HG03159 (cell line): ENCODE data around the gene LINGO4.

ENCODE experiments used
- ATAC-seq: cut with Tn5 transposase; IDR thresholded peaks from one replicate; pipeline ENCODE4 v1.9.1; 2021; ENCODE audit warnings: mild to moderate bottlenecking, moderate library complexity; ENCODE audit not compliant: unreplicated experiment

LINGO4 gene, protein sequence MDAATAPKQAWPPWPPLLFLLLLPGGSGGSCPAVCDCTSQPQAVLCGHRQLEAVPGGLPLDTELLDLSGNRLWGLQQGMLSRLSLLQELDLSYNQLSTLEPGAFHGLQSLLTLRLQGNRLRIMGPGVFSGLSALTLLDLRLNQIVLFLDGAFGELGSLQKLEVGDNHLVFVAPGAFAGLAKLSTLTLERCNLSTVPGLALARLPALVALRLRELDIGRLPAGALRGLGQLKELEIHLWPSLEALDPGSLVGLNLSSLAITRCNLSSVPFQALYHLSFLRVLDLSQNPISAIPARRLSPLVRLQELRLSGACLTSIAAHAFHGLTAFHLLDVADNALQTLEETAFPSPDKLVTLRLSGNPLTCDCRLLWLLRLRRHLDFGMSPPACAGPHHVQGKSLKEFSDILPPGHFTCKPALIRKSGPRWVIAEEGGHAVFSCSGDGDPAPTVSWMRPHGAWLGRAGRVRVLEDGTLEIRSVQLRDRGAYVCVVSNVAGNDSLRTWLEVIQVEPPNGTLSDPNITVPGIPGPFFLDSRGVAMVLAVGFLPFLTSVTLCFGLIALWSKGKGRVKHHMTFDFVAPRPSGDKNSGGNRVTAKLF

DNA sequence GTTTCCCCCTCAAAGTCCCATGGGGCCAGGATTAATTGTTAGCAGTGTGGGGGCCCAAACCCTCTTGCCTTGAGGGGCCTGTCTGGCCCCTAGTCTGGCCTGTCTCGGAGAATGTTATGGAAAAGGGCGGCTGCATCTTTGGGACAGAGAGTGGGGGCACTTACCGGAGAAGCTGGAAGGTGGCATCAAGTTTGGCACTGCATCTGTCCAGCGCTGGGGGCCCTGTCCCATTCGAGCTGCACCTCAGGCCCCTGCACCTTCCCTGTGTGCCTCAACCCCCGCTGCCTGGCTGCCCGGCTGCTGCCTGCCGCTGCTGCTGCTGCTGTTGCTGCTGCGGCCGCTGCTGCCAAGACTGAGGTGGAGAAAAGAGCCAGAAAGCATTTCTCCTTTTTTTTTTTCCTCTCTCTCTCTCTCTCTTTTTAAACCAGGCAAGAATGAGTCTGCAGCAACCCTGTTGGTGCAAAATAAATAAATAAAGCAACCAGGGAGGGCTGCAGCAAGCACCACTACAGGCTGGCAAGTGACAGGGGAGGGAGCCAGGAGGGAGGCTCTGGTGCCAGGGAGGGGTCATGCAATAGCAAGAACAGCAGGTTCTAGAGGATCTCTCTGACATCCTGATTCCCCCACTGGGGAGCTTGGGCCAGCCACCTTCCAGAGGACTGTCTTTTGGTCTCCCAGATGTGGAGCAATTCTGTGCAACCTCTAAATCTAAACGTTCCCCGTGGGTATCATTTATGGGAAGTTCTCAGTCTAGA, at the start of gene LINGO4:
Gene LINGO4 (minus strand): TSS at position 354 of the 755 bp plus-strand sequence. CDS start 2,715 bp downstream, outside the sequence.
- ATAC-seq = no peak

DNA sequence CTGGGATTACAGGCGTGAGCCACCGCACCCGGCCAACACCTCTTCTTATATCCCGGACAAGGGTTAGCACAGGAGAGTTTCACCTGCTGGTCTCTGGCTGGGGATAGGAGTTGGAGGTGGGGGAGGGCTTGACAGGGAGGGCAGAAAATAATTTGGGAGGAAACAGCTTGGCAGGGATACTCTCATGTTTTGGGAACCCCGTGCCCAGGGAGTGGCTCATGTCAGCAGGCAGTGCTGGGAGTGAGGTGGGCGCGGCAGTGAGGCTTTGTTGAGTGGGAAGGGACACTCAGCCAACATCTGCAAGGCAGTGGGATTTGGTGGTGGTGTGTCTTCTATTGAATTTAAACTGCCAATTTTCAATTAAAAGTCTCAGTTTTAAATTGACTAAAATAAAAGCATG, 49.4 kb upstream of the LINGO4 start:
- no peak for ATAC-seq

DNA sequence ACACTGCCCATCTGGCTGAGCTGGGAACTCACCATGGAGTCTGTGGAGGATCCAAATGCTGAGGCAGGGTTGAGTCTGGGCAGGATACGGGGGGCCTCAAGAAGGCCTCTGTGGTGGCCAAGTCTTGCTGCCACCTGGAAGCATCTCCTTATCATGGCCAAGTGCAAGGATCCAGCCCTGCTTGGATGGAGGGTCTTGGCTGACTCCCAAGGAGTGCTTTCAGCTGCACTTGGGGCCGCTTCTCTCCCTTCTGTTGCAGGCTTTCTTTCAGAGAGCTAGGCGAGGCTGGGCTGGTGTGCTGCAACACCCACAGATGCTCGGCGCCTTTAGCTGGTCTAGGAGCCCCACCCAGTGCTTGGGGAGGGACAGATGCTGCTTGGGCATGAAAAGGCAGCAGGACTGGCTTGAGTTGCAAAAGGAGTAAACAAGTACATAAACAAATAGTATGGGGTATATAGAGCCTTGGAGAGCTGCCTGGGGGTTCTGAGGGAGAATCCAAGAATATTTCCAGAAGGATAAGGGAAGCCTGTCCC, 48.3 kb upstream of the LINGO4 start, which contains the start of gene THEM5:
Gene THEM5 (minus strand): TSS at position 302 of the 533 bp plus-strand sequence. CDS start 147 bp downstream, at position 155.
- ATAC-seq = no peak

DNA sequence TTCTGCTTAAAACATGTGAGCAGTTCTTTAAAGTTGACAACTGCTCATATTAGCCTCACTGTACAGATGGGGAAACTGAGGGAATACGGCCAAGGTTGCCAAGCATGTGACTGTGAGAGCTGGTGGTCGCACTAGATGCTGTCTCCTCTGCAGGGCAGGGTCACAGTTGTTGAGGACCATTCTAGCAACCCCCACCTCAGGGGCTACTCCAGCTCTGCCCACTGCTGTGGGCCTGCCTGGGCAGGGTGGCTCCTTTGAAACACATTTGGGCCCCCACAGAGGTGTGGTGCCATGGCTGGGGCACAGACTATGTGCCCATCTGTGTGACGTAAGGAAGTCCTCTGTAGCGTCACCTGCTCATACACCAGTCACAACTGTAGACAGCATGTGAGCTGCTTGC, 47.5 kb upstream of the LINGO4 start:
- no peak for ATAC-seq

DNA sequence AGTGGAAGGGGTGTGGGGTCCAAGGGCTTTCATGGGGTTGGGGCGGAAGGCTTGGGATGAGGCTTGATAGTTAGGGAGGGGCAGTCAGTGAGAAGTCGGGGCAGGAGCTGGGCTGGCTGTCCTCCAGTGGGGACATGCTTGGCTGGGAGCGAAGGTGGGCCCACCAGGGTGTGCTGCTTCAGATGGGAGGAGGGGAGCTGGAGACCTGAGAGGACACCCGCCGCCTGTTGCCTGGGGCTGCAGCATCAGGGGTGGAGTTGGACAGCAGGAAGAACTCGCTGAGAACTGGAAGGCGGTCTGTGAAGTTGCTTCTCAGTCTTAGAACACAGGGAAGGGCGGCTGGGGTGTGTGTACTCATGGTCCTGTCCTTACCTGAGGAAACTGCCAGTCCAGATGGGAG, 46.7 kb upstream of the LINGO4 start:
- no peak for ATAC-seq

DNA sequence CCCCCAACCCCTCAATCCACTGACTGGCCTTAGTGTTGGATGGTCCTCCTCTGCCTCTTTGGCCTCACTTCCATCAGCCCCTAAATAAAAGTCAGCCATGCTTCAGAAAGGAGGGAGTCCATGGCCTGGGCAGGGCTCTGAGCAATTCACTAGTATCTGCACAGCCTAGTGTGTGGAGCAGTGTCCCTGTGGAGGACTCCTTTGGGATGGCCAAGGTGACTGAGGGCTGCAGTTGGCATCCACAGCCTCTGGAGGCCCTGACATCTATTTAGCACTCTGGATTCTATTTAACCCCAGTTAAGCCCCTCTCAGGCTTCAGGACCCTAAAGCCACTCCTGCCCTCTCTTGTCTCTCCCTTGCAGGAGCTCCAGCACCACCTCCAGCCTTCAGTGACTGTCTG, 44.7 kb upstream of the LINGO4 start:
- no peak for ATAC-seq

DNA sequence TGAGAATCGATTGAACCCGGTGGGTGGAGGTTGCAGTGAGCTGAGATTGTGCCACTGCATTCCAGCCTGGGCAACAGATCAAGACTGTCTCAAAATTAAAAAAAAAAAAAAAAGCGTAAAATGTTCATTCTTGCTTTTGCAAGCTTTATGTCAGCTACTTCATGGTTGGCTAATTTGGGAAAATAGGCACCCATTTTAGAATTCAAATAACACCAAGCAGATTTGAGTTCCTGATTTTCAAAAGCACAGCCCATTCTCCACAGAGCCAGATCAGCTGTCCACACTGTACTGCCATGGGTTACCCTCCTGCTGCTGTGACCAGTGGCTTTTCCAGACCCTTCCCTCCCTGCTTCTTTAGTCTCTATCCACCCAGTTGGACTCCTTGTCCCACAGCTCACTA, 43.9 kb upstream of the LINGO4 start:
- ATAC-seq = no peak

DNA sequence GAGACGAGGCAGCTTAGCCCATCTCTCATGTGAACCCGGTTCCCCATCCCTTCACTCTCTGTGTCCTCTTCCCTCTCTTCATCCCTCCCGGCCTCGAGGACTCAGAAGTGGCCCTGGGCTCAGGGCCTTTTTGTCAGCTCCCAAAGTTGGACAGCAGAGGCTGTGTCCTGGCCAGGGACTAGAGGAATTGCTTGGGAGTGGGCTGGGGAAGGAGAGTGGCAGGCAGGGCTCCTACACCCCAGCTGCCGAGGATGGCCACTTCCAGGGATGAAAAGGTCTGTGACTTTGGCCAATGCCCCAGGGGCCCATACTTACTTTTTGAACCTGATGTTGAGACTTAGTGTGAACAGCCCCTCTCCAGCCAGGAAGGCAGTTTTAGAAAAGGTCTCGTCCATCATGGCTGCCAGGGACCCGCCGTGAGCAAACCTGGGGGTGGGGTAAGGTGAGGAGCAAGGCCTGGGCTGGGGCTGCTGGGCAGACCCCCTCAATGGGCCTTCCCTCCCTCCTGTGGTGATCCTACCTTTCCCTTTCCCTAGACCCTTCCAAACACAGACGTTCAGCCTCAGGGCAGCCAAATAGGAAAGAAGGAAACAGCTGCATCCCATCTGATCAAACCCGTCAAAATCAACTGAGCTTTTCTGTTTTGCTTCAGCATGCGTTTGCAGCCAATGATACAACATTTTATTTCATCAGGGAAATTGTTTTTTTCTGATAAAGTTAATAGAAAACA, 42.8 kb upstream of the LINGO4 start:
- no peak for ATAC-seq

DNA sequence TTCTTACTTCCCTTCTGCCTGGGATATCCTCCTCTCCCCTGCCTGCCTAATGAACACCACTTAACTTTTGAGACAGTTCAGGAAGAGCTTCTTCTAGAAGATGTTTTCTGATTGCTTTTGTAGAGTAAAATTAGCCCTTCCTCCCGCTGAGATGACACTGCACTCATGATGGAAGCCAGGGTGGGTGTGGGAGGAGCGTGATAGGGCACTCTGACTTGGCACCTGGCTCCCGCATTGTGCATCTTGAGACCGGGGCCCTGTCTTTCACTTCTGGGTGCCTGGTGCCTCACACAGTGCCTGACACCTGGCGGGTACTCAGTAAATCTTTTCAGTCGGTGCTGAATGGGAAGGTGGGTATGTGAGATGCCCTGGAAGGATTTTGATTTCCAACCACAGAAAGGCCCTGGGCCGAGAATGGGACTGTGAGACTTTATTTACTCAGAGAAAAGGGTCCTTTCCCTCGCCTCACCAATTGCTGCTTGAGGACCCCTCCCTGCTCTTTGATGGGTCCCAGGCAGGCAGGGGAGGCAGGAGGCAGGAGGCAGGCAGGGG, 41.5 kb upstream of the LINGO4 start:
- ATAC-seq = no peak

DNA sequence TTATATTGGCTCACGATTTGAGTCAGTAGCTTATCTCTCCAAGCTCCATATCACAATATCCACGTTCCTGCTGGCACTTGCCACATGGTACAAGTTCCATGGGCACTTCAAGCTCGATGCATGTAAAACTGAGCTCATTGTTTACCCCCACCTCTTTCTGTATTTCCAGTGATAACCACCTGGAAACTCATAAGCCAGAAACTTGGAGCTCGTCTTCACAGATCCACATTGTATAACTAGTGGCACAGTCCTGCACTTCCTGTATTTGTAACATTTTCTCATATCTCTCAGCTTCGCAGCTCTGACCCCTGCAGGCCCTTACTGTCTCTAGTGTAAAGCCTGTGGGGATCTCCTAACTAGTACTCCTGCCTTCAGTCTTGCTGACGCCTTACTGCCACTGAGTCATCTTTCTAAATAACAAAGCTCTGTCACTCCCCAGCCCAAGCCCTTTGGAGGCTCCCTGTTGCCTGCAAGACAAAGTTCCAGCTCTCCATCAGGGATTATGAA, 40.9 kb upstream of the LINGO4 start:
- ATAC-seq = no peak

DNA sequence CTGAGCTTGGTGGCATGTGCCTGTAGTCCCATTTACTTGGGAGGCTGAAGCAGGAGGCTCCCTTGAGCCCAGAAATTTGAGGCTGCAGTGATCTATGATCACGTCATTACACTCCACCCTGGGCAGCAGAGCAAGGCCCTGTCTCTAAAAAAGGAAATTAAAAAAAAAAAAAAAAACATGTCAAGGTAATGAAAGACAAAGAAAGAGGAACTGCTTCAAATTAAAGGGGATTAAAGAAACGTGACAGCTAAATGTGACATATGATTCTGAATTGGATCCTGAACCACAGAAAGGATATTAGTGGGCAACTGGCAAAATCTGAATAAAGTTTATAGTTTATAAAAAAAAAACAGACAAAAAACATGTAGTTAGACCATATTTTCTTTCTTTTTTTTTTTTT, 38.2 kb upstream of the LINGO4 start:
- no peak for ATAC-seq

DNA sequence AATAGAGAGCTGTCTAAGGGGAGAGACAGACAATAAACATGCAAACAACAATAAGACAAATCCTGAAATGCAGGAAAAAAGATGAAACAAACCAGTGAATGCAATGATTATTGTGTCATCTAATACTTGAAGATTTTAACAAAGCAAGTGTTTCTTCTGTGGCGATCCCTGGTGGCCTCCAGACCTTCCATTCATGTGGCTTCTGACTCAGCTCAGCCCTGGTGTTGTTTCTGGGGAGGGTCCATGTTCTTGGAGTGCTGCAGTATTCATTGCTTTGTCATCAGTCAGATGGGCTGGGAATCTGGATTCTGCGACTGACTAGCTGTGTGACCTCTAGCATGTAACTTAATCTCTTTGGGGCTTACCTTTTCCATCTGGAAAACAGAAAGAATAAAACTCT, 35.9 kb upstream of the LINGO4 start:
- ATAC-seq = no peak

DNA sequence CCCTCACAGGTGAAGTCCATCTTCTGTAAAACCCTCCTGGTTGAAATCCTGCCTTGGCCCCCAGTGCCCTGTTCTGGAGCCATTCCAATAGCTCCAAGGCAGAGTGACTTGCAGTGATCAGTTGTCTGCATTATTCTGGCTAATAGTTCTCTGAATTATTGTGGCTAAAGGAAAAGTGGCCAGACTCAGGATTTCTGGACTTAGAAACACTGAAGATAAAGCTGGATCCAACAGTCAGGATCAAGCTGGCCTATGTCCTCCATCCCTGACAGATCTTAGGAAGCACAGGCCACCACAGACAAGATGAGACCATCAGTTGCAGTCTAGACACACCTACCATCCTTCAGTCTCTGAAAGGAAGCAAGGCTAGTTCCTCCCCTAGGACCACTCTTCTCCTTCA, 35.2 kb upstream of the LINGO4 start:
- no peak for ATAC-seq

DNA sequence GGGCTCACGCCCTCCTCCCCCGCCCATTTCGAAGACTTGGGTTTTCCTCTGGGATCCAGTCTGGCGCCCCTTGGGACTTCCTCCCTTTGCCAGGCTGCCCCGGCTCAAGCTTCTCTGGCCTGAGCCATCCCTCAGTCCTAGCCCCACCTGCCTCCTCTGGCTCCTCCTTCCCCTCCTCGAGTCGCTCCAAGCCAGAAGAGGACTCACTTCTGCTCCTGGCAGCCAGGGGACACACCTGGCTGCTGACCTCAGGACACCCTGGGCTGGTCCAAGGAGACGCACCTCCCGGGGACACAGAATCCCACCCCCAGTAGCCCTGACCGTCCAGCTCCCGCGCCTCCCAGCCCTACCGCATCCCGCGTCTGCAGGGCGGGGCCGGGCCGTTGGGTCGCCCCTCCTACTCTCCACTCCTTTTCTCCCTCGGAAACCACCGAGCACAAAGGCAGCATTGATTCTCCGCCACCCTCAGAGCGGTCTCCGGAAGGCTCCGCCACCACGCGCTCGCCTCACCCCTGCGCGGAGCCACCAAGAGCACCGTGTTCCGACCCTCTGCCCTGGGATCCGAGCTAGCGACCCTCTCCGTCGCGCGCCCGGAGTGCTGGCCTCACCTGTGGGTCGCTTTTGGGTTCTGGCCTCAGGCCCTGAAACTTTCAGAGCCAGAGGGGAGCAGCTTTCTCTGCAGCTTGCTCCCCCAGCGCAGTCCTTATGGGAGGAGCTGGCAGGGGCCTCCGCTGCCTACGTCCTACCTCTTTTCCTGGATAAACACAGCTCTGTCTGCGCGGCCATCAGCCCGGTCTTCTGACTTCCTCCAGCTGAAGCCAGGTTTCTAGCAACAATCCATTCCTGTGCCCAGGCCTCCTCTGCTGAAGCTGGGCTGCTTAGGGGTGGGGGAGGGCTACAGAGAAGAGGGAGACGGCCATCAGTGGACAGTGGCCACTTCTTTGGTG, 34.5 kb upstream of the LINGO4 start, which contains the start of gene C2CD4D:
Gene C2CD4D (minus strand): TSS at position 364 of the 947 bp plus-strand sequence. CDS start 831 bp downstream, outside the sequence.
- ATAC-seq = no peak

DNA sequence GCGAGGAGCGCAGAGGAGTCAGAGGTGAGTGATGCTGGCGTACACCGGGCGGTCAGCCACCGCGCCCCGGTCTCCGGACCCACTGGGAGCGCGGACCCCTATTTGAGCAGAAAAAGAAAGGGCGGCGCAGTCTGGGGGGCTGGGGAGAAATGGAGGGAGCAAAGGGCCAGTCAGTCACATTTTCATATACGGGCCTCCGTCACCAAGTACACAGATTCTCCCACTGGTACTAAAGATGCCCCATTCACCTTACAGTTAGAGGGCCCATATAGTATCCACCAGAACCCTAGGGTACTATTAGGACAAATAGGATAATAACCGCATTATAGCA, 33.8 kb upstream of the LINGO4 start:
- no peak for ATAC-seq

DNA sequence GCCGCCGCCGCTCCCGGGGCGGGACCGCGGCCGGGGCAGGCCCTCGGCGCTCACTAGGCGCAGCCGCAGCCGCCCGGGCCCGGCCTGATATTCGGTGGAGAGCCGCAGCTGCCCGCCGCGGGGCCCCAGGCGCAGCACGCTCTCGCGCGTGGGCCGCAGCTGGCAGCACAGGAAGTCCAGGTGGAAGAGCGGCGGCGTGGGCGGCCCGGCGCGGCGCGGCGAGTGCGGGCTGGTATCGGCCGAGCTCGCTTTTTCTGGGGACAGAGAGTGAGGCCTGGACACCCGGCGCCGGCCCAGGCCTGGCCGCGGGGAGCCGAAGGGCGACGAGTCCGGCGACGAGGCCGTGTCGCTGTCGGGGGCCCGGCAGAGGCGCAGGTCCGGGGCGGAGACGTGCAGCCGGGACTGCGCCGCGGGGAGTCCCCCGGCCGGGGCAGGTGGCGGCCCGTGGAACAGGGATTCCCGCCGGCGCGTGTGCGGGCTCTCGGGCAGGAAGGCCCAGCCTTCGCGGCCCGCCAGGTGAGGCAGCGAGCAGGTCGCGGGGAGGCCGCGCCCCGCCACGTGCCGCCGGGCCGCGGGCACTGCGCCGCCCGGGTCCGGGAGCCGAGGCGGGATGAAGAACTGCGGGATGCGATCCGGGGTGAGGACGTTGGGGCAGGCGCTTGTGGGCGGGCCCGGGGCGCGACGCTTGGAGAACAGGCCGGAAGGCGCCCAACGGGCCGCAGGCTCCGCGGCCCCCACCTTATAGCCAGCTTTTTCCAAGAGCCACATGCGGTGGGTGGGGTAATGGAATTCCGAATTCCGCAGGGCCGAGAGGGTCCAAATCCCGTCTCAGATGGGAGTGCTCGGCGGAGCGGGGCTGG, 33.2 kb upstream of the LINGO4 start:
- no peak for ATAC-seq

DNA sequence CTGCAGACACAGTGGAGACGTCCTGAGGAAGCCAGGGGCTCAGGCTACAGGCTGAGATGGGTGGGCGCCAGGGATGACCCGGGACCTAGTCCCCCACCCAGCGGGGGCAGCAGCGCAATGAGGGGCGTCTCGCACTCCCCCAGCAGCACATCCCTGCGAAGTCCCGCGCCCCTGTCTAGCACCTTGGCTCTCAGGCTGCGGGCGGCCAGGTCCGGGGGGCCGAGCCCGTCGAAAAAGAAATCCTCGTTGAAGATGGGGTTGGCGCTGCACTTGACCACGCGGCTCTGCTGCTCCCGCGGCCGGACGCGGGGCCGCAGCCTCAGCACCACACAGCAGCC, 32.6 kb upstream of the LINGO4 start:
- ATAC-seq = no peak

DNA sequence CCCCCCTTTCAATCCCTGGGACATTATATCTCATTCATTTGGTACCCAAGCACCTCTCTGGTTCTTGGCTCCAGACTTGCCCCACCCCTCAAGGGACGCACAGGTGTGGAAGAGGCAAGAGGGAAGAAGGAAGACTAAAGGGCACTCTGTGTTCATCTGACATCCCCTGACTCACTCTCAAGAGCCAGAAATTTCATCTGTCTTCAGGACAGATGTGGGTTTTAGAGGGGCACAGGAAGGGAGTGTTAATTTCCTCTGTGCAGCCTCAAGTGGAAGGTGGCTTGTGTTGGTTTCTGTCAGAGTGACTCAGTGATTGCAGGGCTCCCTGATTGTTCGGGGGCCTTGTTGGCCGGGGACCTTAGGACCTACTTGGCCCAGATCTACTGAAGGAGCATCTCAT, 32.0 kb upstream of the LINGO4 start:
- no peak for ATAC-seq
